HepG2 (cell line): Measurements from ENCODE around the gene PHKB. TPM values are rescaled to one million over a fixed set of nuclear protein-coding genes. Genes with fewer than 3 reads are reported as not detected.
A peak's percentile ranks its signal among the peaks of the same experiment; 100 is the strongest.

Experiments
- BATF2 ChIP-seq: sonication (generic); formaldehyde crosslinking; IDR thresholded peaks from 2 replicates; pipeline ENCODE4 v1.8.0; 2022; ENCODE audit warnings: mild to moderate bottlenecking, missing genetic modification reagents, moderate library complexity
- CREB1 ChIP-seq, 2 experiments: fragments of 450-650 bp in 1 of 2; IDR thresholded peaks; 2 replicates each; pipeline ENCODE4 v1.6.1; 2016 to 2017; ENCODE audit warnings: control low read depth in 1 of 2, mild to moderate bottlenecking in 1 of 2, missing compliant biosample characterization in 1 of 2, missing genetic modification characterization in 1 of 2
- FLYWCH1 ChIP-seq: sonication (generic); formaldehyde crosslinking; IDR thresholded peaks from 2 replicates; pipeline ENCODE4 v1.8.1; 2023; ENCODE audit warnings: mild to moderate bottlenecking, missing genetic modification reagents
- GPBP1L1 ChIP-seq: sonication (generic); formaldehyde crosslinking; IDR thresholded peaks from 2 replicates; pipeline ENCODE4 v1.5.0; 2020; ENCODE audit warnings: mild to moderate bottlenecking, missing genetic modification reagents
- GPN1 ChIP-seq: sonication (generic); formaldehyde crosslinking; IDR thresholded peaks from 2 replicates; pipeline ENCODE4 v1.5.1; 2020; ENCODE audit warnings: missing genetic modification reagents, borderline replicate concordance
- HDAC2 ChIP-seq: sonication (generic); formaldehyde crosslinking; IDR thresholded peaks from 2 replicates; pipeline ENCODE4 v1.4.0; 2020; ENCODE audit warnings: missing genetic modification reagents
- IKZF4 ChIP-seq: sonication (generic); formaldehyde crosslinking; IDR thresholded peaks from 2 replicates; pipeline ENCODE4 v1.5.1; 2020; ENCODE audit warnings: borderline replicate concordance, mild to moderate bottlenecking, low read depth, missing genetic modification reagents; ENCODE audit errors: not compliant biosample characterization
- IRF2 ChIP-seq: IDR thresholded peaks from 2 replicates; pipeline ENCODE4 v1.6.1; 2018; ENCODE audit warnings: missing genetic modification reagents, missing compliant biosample characterization
- ISX ChIP-seq: sonication (generic); formaldehyde crosslinking; conservative IDR thresholded peaks from 2 replicates; pipeline ENCODE4 v1.5.0; 2020; ENCODE audit warnings: missing genetic modification reagents
- KDM4B ChIP-seq: sonication (generic); formaldehyde crosslinking; IDR thresholded peaks from 2 replicates; pipeline ENCODE4 v1.4.0; 2020; ENCODE audit warnings: missing genetic modification reagents
- KDM5A ChIP-seq: fragments of 200-600 bp; sonication (generic); IDR thresholded peaks from 2 replicates; pipeline ENCODE4 v1.7.0; 2018; ENCODE audit warnings: antibody characterized with exemption, mild to moderate bottlenecking, low read length, borderline replicate concordance
- KLF9 ChIP-seq: IDR thresholded peaks from 2 replicates; pipeline ENCODE4 v1.6.1; 2016; ENCODE audit warnings: low read depth
- MED8 ChIP-seq: sonication (generic); formaldehyde crosslinking; IDR thresholded peaks from 2 replicates; pipeline ENCODE4 v1.8.1; 2023; ENCODE audit warnings: mild to moderate bottlenecking, missing genetic modification reagents; ENCODE audit not compliant: insufficient replicate concordance
- NR2C2 ChIP-seq: sonication (generic); formaldehyde crosslinking; IDR thresholded peaks from 2 replicates; pipeline ENCODE4 v1.4.0; 2020; ENCODE audit warnings: missing genetic modification reagents, mild to moderate bottlenecking, moderate library complexity, borderline replicate concordance
- RBAK ChIP-seq: sonication (generic); formaldehyde crosslinking; IDR thresholded peaks from 2 replicates; pipeline ENCODE4 v1.5.1; 2020; ENCODE audit warnings: mild to moderate bottlenecking, missing genetic modification reagents
- SP1 ChIP-seq, 2 experiments: fragments of 450-650 bp in 1 of 2; sonication (generic) in 1 of 2; formaldehyde crosslinking in 1 of 2; IDR thresholded peaks; 2 replicates each; pipeline versions ENCODE4 v1.4.0 to v1.6.1; 2016 to 2020; ENCODE audit warnings: missing genetic modification reagents in 1 of 2
- STAT5B ChIP-seq: sonication (generic); formaldehyde crosslinking; IDR thresholded peaks from 2 replicates; pipeline ENCODE4 v1.4.0; 2020; ENCODE audit warnings: missing genetic modification reagents
- ZBTB25 ChIP-seq: IDR thresholded peaks from 2 replicates; pipeline ENCODE4 v1.6.1; 2018; ENCODE audit warnings: missing genetic modification reagents
- ZBTB34 ChIP-seq: sonication (generic); formaldehyde crosslinking; IDR thresholded peaks from 2 replicates; pipeline ENCODE4 v1.8.0; 2022; ENCODE audit warnings: mild to moderate bottlenecking, missing genetic modification reagents
- ZKSCAN8 ChIP-seq: IDR thresholded peaks from 2 replicates; pipeline ENCODE4 v1.6.1; 2016; ENCODE audit warnings: borderline replicate concordance, missing genetic modification reagents, missing compliant biosample characterization
- ZNF205 ChIP-seq: IDR thresholded peaks from 2 replicates; pipeline ENCODE4 v1.6.1; 2018; ENCODE audit warnings: missing biosample characterization, missing genetic modification reagents
- ZNF367 ChIP-seq: sonication (generic); formaldehyde crosslinking; IDR thresholded peaks from 2 replicates; pipeline ENCODE4 v1.4.0; 2020; ENCODE audit warnings: missing genetic modification reagents, borderline replicate concordance
- ZNF549 ChIP-seq: sonication (generic); formaldehyde crosslinking; IDR thresholded peaks from 2 replicates; pipeline ENCODE4 v1.5.0; 2020; ENCODE audit warnings: missing genetic modification reagents
- ZNF605 ChIP-seq: sonication (generic); formaldehyde crosslinking; IDR thresholded peaks from 2 replicates; pipeline ENCODE4 v1.8.0; 2022; ENCODE audit warnings: mild to moderate bottlenecking, missing genetic modification reagents
- ZNF670 ChIP-seq: sonication (generic); formaldehyde crosslinking; IDR thresholded peaks from 2 replicates; pipeline ENCODE4 v1.8.0; 2022; ENCODE audit warnings: mild to moderate bottlenecking, missing genetic modification reagents, borderline replicate concordance
- ZNF709 ChIP-seq: sonication (generic); formaldehyde crosslinking; IDR thresholded peaks from 2 replicates; pipeline ENCODE4 v1.5.0; 2020; ENCODE audit warnings: mild to moderate bottlenecking, missing genetic modification reagents
- ZNF839 ChIP-seq: sonication (generic); formaldehyde crosslinking; IDR thresholded peaks from 2 replicates; pipeline ENCODE4 v1.4.0; 2020; ENCODE audit warnings: missing genetic modification reagents, mild to moderate bottlenecking, borderline replicate concordance
- ZSCAN12 ChIP-seq: sonication (generic); formaldehyde crosslinking; IDR thresholded peaks from 2 replicates; pipeline ENCODE4 v1.9.0; 2021; ENCODE audit warnings: mild to moderate bottlenecking, missing genetic modification reagents
- polyA plus RNA-seq, 8 experiments: library from polyadenylated mRNA; depleted of rRNA in 3 of 8; stranded (reverse) in 7 of 8; unstranded in 1 of 8; fragments of >200 nt; fragmentation: Illumina TruSeq in 4 of 8; extraction: Trizol in 4 of 8; gene quantifications; 2 replicates each; pipeline versions ENCODE4 v1.2.1 to v1.2.3, GENCODE V29; 2011 to 2016; ENCODE audit warnings: low read depth in 4 of 8, missing spikeins in 1 of 8, mixed read lengths in 1 of 8; ENCODE audit not compliant: insufficient read depth in 1 of 8
- total RNA-seq, 5 experiments: library from RNA; depleted of rRNA; stranded (reverse); fragments of >200 nt; fragmentation: Illumina TruSeq; extraction: Trizol; gene quantifications; 2 replicates each; pipeline ENCODE4 v1.2.3, GENCODE V29; 2016; ENCODE audit warnings: low read depth in 1 of 5

PHKB gene
- total and polyA plus RNA-seq, 2 of the 13 experiments (the other 11 are each of a cell fraction or from before 2014, with no cell fraction given) = 66.0 to 80.8 TPM

- peak; percentile 81; the same call in 1 of the 2 replicates for TF ChIP-seq ZBTB34 (CRISPR knock-in tag)
- no peak for TF ChIP-seq FLYWCH1 (CRISPR knock-in tag)
- no peak for TF ChIP-seq ZNF670 (CRISPR knock-in tag)
- TF ChIP-seq NR2C2 (CRISPR knock-in tag) = peak; percentile 51; the same call in 1 of the 2 replicates
- TF ChIP-seq MED8 (CRISPR knock-in tag) = no peak
- TF ChIP-seq ZBTB25 (CRISPR knock-in tag) = peak; percentile 85
- TF ChIP-seq IRF2 (CRISPR knock-in tag) = peak; percentile 76
- no peak for TF ChIP-seq STAT5B (CRISPR knock-in tag)
- TF ChIP-seq HDAC2 (CRISPR knock-in tag) = peak; percentile 90
- TF ChIP-seq GPBP1L1 = no peak
- TF ChIP-seq ZNF205 (CRISPR knock-in tag) = no peak
- no peak for TF ChIP-seq KDM5A
- peak; percentile 91 for TF ChIP-seq ZKSCAN8 (CRISPR knock-in tag)
- TF ChIP-seq ZNF605 (CRISPR knock-in tag) = peak; percentile 63; the same call in 1 of the 2 replicates
- no peak for TF ChIP-seq KDM4B (CRISPR knock-in tag)
- no peak for TF ChIP-seq ZSCAN12 (CRISPR knock-in tag)
- no peak for TF ChIP-seq BATF2 (CRISPR knock-in tag)
- TF ChIP-seq SP1 (IDR thresholded peaks at IDR 0.05) = no peak
- TF ChIP-seq SP1 (CRISPR knock-in tag; IDR thresholded peaks at IDR 0.05) = no peak; the same call in 1 of the 2 replicates
- no peak for TF ChIP-seq IKZF4 (CRISPR knock-in tag)
- TF ChIP-seq ISX (CRISPR knock-in tag) = no peak
- TF ChIP-seq ZNF367 (CRISPR knock-in tag) = no peak
- no peak for TF ChIP-seq GPN1 (CRISPR knock-in tag)
- no peak for TF ChIP-seq RBAK (CRISPR knock-in tag)
- TF ChIP-seq ZNF709 (CRISPR knock-in tag) = no peak
- no peak for TF ChIP-seq CREB1 (IDR thresholded peaks at IDR 0.05)
- TF ChIP-seq CREB1 (CRISPR knock-in tag; IDR thresholded peaks at IDR 0.05) = no peak
- no peak for TF ChIP-seq ZNF839 (CRISPR knock-in tag)
- TF ChIP-seq ZNF549 (CRISPR knock-in tag) = no peak
- no peak for TF ChIP-seq KLF9
Observed at GRCh38 chr16:47499700-47500264, 38.7 kb downstream of the PHKB start (continued).
